Inferior parietal cortex (tissue), 1 donor: ENCODE measurements around the gene CEMIP.

Experiments
- DNase-seq: peaks from one replicate; pipeline ENCODE4 v3.0.0-alpha.2; 2016; ENCODE audit errors: extremely low spot score

CEMIP gene

DNA sequence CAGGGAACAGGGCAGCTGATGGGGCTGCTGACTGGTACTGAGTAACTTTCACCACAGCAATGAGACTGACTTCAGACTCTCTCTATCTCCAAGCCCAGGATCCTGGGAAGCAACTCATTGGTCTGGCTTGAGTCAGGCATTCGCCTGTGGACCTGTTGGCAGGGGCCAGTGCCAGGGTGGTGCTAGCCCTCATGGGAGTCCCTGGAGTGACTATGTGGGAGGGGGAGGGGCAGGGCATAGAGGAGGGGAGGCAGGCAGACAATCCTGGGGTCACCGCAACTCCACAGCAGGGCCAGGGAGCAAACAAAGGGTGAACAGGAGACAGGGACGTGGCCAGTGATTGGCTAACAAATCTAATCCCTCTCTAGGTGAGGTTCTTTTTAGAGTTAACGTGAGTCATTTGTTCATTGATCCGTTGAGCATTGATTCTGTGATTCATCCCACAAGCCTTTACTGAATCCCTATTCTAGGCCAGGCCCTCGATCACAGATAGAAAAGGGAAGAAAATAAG, 71.8 kb downstream of the CEMIP start:
- no peak for DNase-seq

- no peak for DNase-seq
Observed at GRCh38 chr15:80852676-80853075, 73.5 kb downstream of the CEMIP start.

DNA sequence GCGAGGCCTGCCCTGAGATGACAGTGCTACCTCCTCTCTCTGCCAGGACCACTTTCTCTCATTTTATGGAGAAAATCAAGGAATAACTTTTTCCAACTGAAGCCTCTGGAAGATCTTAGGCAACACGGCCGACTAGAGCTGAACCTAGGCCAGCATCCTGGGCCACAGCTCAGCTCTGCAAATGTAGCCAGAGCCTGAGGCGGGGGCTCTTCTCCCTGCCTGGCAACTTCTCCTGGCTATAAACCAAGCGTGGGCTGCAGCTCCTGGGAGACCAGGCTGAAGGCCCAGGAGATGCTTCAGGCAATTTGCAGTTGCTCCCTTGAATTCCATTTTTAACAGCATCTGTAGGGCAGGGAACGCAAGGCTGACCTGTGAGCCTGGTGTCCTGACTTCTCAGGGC, 74.9 kb downstream of the CEMIP start:
- DNase-seq = peak; percentile 63

DNA sequence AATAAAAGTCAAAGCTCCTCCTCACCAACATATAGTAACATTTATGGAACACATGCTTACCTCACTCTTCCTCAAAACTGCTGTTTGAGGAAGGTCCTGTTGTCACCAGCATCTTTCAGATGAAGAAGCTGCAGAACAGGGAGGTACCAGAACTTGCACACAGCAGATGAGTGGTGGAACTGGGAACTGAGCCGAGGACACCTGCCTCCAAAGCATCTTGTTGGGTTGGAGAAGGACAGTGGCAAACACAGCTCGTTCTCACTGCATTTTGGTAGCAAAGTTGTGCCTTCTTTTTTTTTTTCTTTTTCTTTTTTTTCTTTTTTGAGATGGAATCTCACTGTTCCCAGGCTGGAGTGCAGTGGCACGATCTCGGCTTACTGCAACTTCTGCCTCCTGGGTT, 76.0 kb downstream of the CEMIP start:
- no peak for DNase-seq

DNA sequence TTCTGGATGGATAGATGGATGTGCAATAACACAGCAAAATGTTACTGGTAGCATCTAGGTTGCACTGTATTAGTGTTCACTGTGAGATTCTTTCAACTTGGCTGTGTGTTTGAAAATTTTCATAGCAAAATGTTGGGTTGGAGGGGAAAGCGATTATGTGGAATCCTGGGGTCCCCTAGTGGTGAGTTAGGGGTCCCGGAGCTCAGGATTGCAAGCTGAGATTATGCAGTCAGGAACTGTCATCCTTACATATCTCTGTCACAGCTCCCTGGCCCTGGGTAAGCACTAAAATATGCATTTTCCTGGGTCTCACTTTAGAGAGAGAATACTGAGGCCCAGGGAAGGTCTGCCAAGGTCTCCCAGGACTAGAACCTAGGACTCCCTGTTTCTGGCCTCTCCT, 77.2 kb downstream of the CEMIP start:
- no peak for DNase-seq

DNA sequence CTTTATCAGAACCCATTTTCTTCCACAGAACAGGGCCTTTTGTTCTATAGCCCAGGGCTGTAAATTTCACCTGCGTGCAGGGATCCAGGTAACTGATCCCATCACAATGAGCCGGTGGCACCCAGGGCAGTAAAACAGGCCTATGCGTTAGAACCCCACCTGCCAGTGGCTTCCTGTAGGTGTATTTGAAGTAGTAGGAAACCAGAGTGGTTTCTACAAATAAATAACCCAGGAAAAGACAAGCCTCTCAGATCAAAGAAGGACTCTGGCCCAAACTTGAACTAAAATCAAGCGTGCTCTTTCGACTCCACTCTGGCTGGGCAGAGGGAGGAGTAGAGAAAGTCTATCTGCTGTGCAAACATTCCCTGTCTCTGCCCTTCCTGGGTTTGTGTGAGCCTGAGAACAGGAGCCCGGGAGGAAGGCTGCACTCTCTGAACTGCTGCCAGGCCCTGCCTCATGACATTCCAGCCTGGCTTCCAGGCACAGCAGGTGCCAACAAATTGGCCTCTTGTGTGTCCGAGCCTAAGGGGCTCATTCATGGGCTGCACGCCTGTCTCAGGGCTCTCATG, 77.7 kb downstream of the CEMIP start:
- no peak for DNase-seq

DNA sequence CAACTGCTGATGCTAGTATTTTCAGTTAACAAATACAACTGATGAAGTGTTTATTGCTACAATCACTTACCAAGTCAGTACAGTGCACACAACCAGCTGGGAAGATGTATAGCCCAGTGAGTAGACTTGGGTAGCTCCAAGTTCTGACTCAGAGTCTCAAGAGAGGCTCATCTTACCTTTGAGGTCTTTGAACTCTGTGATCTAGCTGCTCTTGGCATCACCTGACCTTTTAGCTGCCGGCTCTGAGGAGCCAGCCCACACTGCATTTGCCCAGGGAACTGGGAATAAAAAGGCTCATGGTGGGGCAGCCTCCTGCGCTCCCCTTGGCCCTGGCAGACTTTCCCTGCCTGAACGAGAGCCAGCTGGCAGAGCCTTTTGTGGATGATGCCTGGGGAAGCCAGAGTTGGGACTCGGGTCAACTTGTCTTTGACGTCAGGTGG, 82.6 kb downstream of the CEMIP start:
- DNase-seq = no peak

GRCh38 chr15:80864666-80865065, 85.5 kb downstream of the CEMIP start:
- DNase-seq = no peak

DNA sequence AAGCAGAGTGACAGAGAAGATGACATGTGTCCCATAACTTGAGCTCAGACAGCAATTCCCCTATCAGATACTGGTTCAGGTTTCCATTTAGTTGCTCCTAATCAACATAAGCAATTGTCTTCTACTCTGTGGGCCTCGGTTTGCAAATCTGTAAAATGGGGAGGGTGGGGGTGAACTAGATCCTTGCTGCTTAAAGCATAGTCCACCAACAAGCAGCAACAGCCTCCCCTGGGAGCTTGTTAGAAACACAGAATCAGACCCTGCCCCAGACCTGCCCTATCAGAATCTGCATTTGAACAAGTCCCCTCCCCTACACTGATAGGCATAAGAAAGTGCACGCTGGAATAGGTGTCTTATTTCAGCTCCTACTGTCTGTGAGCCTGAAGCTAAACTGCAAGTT, 87.8 kb downstream of the CEMIP start:
- no peak for DNase-seq

GRCh38 chr15:80870366-80870765, 91.2 kb downstream of the CEMIP start:
- no peak for DNase-seq

DNA sequence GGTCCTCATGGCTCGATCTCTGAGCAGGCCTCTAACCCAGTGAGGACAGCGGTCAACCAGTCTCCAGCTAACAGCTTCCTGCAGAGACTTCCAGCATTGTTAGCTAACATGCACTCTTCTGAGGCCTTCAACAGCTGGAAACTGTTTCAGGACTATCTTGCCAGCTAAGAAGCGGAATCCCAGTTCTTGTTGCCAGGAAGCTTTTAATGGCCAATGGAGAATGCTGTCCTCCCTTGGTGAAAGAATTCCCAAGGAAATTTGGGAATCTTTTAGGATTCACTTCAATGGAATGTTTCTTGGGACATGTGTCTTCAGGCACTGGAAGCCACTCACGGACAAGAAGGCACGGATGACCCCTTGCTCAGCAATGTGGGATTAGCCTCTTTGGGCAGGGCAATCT, 91.7 kb downstream of the CEMIP start:
- no peak for DNase-seq

DNA sequence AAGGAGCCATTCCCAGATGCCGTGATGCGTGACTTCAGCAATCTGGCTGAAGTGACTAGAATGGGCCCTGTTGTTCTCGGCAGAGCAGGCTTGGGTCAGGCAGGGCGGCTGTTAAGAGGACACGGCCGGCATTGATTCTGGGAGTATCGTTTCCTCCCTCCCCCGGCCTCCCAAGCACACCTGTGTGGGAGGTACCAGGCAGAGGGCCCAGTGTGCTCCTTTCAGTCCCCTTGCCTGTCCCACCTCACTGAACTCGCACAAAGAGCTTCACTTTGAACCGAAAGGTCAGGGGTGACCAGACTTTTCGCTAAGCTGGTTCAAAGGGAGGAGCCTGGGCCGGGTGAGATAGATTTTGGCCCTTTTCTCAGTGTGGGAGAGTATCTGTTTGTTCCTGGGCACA, 92.7 kb downstream of the CEMIP start:
- DNase-seq = no peak

GRCh38 chr15:80873366-80873952, 94.3 kb downstream of the CEMIP start:
- no peak for DNase-seq

- DNase-seq = peak; percentile 17
Observed at GRCh38 chr15:80875568-80876347, 96.6 kb downstream of the CEMIP start.

- DNase-seq = no peak
Observed at GRCh38 chr15:80876348-80876674, 97.1 kb downstream of the CEMIP start.

DNA sequence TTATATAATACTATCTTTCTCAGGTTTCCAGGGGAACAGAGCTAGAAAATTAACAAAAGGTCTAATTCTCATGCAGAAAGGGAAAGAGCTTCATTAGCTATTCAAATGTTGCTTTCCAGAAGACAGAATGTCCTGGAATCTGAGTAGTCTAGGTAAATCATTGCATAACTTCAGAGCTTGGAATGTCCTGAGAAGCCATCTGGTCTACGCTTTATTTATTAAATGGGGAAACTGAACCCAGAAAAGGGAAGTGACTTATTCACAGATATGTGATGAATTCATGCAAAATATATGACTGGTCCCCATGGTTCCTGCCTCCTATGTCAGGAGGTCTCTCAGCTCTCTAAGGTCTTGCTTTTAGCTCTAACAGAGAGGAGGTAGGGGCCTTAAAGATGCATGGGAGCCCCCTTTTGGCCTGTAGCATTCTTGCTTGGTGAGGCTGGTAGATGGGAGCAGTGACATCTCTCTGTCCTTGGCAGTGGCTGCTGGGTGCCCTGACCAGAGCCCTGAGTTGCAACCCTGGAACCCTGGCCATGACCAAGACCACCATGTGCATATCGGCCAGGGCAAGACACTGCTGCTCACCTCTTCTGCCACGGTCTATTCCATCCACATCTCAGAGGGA, 99.2 kb downstream of the CEMIP start:
- DNase-seq = no peak

DNA sequence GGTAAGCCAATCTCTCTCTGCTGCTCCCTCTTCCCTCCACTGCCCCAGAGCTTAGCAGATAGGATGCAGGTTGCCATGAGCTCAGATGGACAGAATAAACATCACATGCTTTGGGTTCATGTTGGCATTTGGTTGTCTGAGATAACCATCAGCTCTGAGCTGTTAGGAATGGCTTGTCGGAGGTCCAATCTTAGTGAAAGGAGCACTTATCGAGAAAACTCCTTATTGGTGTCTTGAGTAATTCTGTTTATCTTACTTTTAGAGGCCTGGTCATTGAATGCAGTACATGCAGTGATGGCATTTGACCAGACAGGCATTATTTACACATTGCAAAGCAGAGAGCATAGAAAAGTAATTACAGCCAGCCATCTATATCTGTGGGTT, 99.7 kb downstream of the CEMIP start:
- no peak for DNase-seq

DNA sequence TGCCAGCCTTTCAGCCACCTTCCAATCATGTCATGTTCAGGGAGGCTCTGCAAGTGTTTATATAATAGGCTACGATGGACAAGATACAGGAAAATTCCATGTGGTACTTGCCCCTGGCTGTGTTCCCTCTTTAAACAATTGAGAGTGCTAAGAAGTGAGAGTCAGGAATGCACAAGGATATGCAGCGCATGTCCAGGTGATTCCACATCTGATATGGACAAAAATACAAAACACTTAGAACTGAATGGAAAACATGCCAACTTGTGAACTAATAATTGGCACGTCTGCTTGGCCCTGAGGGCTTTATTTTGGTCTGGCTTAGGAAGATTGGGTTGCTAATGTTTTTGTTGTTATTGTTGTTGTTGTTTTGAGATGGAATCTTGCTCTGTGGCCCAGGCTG, 100.9 kb downstream of the CEMIP start:
- DNase-seq = no peak

- DNase-seq = no peak
Observed at GRCh38 chr15:80883641-80884040, 104.5 kb downstream of the CEMIP start.

DNA sequence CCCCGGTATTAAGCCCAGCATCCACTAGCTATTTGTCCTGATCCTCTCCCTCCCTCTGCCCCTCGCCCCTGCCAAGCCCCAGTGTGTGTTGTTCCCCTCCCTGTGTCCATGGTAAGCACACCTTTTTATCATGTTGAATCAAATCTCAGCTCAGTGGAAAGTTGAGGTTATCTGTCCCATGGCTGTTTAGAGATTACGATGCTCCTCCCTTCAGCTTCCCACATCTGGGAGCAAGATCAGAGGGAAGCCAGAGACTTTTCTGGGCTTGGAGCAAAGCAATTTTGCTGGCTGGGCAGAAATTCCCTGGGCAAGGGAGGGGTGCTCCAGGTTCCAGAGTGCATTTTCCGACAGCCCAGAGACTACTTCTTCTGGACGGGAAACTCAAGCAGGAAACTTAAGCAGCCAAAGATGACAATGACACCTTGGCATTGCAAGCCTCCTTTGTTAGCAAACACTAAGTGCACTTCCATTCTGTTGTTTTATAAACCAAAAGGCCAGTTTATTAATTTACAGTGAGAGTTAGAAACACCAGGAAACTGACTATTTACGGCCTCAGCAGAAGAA, 105.9 kb downstream of the CEMIP start:
- DNase-seq = no peak

DNA sequence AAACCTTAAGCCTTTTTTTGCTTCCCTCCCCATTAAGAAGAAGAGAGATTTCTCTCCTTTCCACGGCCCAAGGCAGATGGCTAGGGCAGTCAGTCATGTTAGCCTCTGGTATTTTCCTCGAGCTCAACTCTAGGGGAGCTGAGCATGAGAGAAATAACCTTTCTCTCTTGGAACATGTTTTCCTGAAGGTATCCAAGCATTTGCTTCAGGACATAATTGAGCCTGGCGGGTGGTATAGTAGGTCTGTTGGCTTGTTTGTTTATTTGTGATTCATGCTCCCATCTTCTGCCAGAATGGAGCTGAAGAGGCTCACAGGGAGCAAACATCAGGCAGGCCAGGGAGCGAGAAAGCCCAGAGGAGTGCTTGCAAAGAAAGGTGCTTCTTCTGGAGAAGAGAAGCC, 108.0 kb downstream of the CEMIP start:
- no peak for DNase-seq

GRCh38 chr15:80888846-80889245, 109.7 kb downstream of the CEMIP start:
- no peak for DNase-seq
